T follicular helper cell (primary cell): Measurements from ENCODE around the gene ZNF155.

Experiments used
- DNase-seq: peaks from one replicate; pipeline ENCODE4 v3.0.0-alpha.2; 2020; ENCODE audit warnings: low read depth

The ZNF155 gene

GRCh38 chr19:44003461-44004009, 19.5 kb downstream of the ZNF155 start:
- no peak for DNase-seq

DNA sequence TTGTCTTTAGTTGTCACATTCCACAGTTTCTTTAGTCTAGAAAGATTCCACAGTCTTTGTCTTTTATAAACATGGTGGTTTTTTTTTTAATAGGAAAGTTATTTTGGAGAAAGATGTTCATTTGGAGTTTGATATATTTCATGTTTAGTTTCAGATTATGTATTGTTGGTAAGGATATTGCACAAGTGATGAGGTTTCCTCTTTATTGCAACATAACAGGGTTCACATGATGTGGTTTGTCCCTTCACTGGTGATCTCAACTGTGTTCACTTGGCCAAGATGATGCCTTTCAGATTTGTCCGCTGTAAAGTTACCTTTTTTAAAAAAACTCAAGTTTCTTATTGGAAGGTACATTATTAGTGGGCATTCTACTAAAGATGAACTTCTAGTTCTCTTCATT, 22.0 kb downstream of the ZNF155 start:
- DNase-seq, result no peak

DNA sequence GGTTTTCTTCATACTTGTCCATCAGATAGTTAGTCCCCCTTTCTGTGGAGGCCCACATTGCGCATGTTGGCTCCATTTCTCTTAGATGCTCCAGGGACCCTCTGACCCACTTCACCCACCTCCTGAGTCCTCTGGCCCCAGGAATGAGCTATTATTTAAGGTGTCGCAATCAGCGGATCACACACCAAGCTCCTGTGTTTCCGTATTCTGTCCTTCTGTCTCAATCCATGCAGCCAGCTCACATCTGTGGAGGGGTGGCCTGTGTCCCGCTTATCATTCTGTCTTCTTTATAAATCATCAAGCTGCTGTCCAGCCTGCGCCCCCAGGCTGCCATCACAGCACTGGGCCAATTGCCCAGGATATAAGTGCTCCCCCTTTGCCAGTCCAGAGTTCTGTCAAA, 23.5 kb downstream of the ZNF155 start:
- DNase-seq, result no peak

DNA sequence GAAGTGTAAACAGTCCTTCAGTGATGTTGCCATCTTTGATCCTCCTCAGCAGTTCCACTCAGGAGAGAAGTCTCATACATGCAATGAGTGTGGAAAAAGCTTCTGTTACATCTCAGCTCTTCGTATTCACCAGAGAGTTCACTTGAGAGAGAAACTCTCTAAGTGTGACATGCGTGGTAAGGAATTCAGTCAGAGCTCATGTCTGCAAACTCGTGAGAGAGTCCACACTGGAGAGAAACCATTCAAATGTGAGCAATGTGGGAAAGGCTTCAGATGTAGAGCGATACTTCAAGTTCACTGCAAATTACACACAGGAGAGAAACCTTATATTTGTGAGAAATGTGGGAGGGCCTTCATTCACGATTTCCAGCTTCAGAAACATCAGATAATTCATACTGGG, 26.5 kb downstream of the ZNF155 start:
- DNase-seq, result no peak

GRCh38 chr19:44019498-44019897, 35.5 kb downstream of the ZNF155 start:
- no peak for DNase-seq

- no peak for DNase-seq
Observed at GRCh38 chr19:44021221-44021620, 37.2 kb downstream of the ZNF155 start.

DNA sequence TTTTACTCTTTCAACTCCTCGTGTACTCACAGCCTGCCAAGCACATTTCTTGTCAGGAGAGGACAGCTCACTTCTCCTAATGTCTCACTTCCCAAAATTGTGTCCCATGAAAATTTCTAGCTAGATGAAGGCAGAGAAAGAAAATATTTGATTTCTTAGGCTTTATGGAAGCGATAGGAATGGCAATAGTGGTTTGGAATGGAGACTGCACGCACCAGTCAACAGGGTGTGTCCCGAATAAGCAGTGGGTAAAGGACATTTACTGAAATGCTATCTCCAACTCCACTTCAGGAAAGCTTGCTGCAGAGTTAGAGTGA, 40.9 kb downstream of the ZNF155 start:
- no peak for DNase-seq

DNA sequence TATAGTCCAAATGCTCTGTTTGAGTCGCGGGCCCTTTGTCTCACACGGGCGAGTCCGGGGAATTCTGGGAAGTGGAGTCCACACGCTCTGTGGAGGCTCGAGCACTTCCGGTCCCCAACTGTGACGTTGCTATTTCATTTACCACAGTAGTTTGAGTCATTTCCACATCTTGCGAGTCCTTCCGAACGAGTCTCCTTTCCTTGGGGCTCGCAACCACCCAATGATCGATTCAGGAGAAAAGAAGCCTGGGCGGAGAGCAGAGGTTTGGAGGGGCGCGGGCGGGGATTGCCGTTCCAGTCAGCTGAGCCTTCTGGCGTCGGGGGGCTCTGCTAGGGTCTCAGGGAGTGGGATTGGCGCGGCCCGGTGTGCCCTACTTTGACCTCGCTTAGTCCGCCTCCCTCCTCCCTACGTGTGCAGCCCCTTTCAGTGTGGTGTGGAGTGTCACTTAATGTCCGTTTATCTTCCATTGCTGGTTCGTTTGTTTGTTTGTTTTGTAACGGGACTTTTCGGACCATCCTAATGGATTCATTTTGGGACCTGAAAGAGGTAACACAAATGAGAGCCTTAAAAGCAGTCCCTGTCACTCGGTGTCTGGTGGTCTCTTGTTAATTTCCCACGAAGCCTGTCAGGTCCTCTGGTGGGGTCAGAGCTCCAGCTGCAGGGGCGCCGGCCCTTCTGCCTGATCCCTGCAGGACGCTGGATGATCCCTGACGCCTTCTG, 41.4 kb downstream of the ZNF155 start, which contains the start of gene ZNF222:
ZNF222 (plus strand) TSS at position 163 of the 720 bp plus-strand sequence; CDS start at position 221, 58 bp downstream.
- DNase-seq, result peak; percentile 61

- DNase-seq, result no peak
Observed at GRCh38 chr19:44026622-44027021, 42.6 kb downstream of the ZNF155 start.

- DNase-seq, result no peak
Observed at GRCh38 chr19:44032001-44032610, 48.1 kb downstream of the ZNF155 start.

- no peak for DNase-seq
Observed at GRCh38 chr19:44042147-44042546, 58.2 kb downstream of the ZNF155 start.
